SU-DHL-6 (cell line): Measurements from ENCODE around the gene ARF3.

ENCODE experiments used
- H2AFZ ChIP-seq: fragments of 200-600 bp; sonication (generic); 2 replicates; pipeline ENCODE4 v1.6.1; 2014; ENCODE audit warnings: low read depth, mild to moderate bottlenecking, moderate library complexity, mixed read lengths, antibody characterized with exemption, low read length; ENCODE audit not compliant: severe bottlenecking
- H3F3A ChIP-seq: fragments of 200-600 bp; shearing (Covaris generic); 2 replicates; pipeline ENCODE4 v1.6.0; 2016; ENCODE audit warnings: antibody characterized with exemption, mild to moderate bottlenecking; ENCODE audit not compliant: insufficient read depth
- H3K27ac ChIP-seq: fragments of 200-600 bp; sonication (generic); 2 replicates; pipeline ENCODE4 v1.5.1; 2016; ENCODE audit warnings: low read depth, mild to moderate bottlenecking, low read length, moderate library complexity, mixed read lengths
- H3K27me3 ChIP-seq: fragments of 200-600 bp; sonication (generic), shearing (Covaris generic); 2 replicates; pipeline ENCODE4 v1.6.0; 2014; ENCODE audit warnings: mild to moderate bottlenecking, low read length
- H3K36me3 ChIP-seq: fragments of 200-600 bp; sonication (generic); 2 replicates; pipeline ENCODE4 v1.6.1; 2014; ENCODE audit warnings: mild to moderate bottlenecking, low read length, mixed read lengths
- H3K4me2 ChIP-seq: fragments of 300-600, 200-600 bp; shearing (Covaris generic), sonication (generic); 2 replicates; pipeline ENCODE4 v1.6.0; 2014; ENCODE audit warnings: low read length, low read depth, mild to moderate bottlenecking; ENCODE audit not compliant: poor library complexity, severe bottlenecking
- H3K4me3 ChIP-seq: fragments of 200-600 bp; sonication (generic); 2 replicates; pipeline ENCODE4 v1.5.1; 2014; ENCODE audit warnings: antibody characterized with exemption, low read length, mild to moderate bottlenecking, mixed read lengths; ENCODE audit not compliant: insufficient read depth, poor library complexity, severe bottlenecking
- H3K79me2 ChIP-seq: fragments of 200-600 bp; sonication (generic); 2 replicates; pipeline ENCODE4 v1.6.1; 2014; ENCODE audit warnings: mild to moderate bottlenecking, low read length, moderate library complexity; ENCODE audit not compliant: insufficient read depth
- H3K9ac ChIP-seq: fragments of 200-600 bp; sonication (generic); 2 replicates; pipeline ENCODE4 v1.7.0; 2014; ENCODE audit warnings: mild to moderate bottlenecking, low read length
- H3K9me2 ChIP-seq: fragments of 200-600 bp; sonication (generic); replicated peaks from 2 replicates; pipeline ENCODE4 v1.6.1; 2014; ENCODE audit warnings: low read length; ENCODE audit not compliant: insufficient read depth
- H3K9me3 ChIP-seq: fragments of 200-600 bp; sonication (generic); 2 replicates; pipeline ENCODE4 v1.6.1; 2014; ENCODE audit warnings: low read length, mixed read lengths; ENCODE audit not compliant: insufficient read depth
- H4K20me1 ChIP-seq: fragments of 200-600 bp; sonication (generic); 2 replicates; pipeline ENCODE4 v1.6.1; 2014; ENCODE audit warnings: low read depth, mild to moderate bottlenecking, antibody characterized with exemption, low read length, moderate library complexity, mixed read lengths
- EZH2phosphoT487 ChIP-seq: fragments of 200-600 bp; sonication (generic), shearing (Covaris generic); conservative IDR thresholded peaks from 2 replicates; pipeline ENCODE4 v1.6.1; 2018; ENCODE audit warnings: mild to moderate bottlenecking, antibody characterized with exemption, low read length, moderate library complexity, mixed read lengths
- TF ChIP-seq, protein P1 (sequence below): fragments of 200-600 bp; sonication (generic); IDR thresholded peaks from one replicate; pipeline ENCODE4 v1.5.1; 2017; ENCODE audit warnings: antibody characterized with exemption, mild to moderate bottlenecking, low read length, moderate library complexity; ENCODE audit not compliant: insufficient read depth, poor library complexity, severe bottlenecking

The ARF3 gene

GRCh38 chr12:48986720-48987291 is 29.5 kb upstream of the ARF3 start:
- Histone ChIP-seq H3K9ac (no peak overlapping the region), H3K4me2 (no peak overlapping the region), H3K9me3 (no peaks in the 10 kb centered on the region), H3K27me3 (no peaks in the 10 kb centered on the region), H4K20me1 (no peaks in the 10 kb centered on the region), H3F3A (no peaks in the 10 kb centered on the region), H3K36me3 (no peaks in the 10 kb centered on the region), H3K79me2 (no peaks in the 10 kb centered on the region), H2AFZ (no peak overlapping the region), H3K27ac (no peak overlapping the region), H3K9me2 (no peaks in the 10 kb centered on the region), H3K4me3 (no peak overlapping the region)
- TF ChIP-seq, protein P1, sequence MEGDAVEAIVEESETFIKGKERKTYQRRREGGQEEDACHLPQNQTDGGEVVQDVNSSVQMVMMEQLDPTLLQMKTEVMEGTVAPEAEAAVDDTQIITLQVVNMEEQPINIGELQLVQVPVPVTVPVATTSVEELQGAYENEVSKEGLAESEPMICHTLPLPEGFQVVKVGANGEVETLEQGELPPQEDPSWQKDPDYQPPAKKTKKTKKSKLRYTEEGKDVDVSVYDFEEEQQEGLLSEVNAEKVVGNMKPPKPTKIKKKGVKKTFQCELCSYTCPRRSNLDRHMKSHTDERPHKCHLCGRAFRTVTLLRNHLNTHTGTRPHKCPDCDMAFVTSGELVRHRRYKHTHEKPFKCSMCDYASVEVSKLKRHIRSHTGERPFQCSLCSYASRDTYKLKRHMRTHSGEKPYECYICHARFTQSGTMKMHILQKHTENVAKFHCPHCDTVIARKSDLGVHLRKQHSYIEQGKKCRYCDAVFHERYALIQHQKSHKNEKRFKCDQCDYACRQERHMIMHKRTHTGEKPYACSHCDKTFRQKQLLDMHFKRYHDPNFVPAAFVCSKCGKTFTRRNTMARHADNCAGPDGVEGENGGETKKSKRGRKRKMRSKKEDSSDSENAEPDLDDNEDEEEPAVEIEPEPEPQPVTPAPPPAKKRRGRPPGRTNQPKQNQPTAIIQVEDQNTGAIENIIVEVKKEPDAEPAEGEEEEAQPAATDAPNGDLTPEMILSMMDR: no peak

DNA sequence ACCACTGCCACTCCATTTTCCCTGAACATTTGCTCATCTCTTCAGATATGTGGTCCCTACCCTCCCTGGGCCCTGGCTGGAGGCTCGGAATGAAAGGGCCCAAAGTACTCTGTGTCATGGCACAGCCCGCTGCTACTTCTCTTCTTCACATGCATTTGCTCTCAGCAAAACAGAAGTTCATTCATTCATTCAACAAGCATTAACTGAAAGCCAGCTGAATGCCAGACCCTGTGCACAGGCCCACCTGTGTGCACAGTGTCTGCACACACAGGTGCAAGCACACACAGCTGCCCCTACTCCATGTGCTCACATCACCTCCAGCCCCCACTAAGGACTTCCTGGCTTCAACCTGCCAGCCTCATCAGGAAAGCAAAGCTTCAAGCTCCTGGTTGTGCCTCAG is 28.6 kb upstream of the ARF3 start:
- no peaks in the 10 kb centered on the region for H3K79me2 ChIP-seq
- TF ChIP-seq, protein P1: no peak
- no peak for TF ChIP-seq EZH2phosphoT487
- no peaks in the 10 kb centered on the region for H3K36me3 ChIP-seq
- H3K9me3 ChIP-seq: no peaks in the 10 kb centered on the region
- no peak overlapping the region for H2AFZ ChIP-seq
- H3K4me3 ChIP-seq: no peak overlapping the region
- no peaks in the 10 kb centered on the region for H3K9me2 ChIP-seq
- H3F3A ChIP-seq: no peaks in the 10 kb centered on the region
- H3K27ac ChIP-seq: no peak overlapping the region
- no peak overlapping the region for H3K9ac ChIP-seq
- no peaks in the 10 kb centered on the region for H4K20me1 ChIP-seq
- H3K4me2 ChIP-seq: no peak overlapping the region
- H3K27me3 ChIP-seq: no peaks in the 10 kb centered on the region

- Histone ChIP-seq H3K27ac (no peak overlapping the region), H3K79me2 (no peaks in the 10 kb centered on the region), H3K27me3 (no peaks in the 10 kb centered on the region), H3K36me3 (no peaks in the 10 kb centered on the region), H3K9me3 (no peaks in the 10 kb centered on the region), H4K20me1 (no peaks in the 10 kb centered on the region), H2AFZ (no peak overlapping the region), H3K4me2 (no peak overlapping the region), H3K4me3 (no peak overlapping the region), H3K9me2 (no peaks in the 10 kb centered on the region), H3K9ac (no peak overlapping the region), H3F3A (no peaks in the 10 kb centered on the region)
- TF ChIP-seq EZH2phosphoT487: no peak
- TF ChIP-seq, protein P1: no peak
These were observed 28.2 kb upstream of the ARF3 start for GRCh38 chr12:48985475-48985897.
